SK-N-SH (cell line): ENCODE data around the gene RNF145. TPM values are rescaled to one million over a fixed set of nuclear protein-coding genes. Genes with fewer than 3 reads are reported as not detected.
A peak's percentile ranks its signal among the peaks of the same experiment; 100 is the strongest.

Experiments used
- CTCF ChIA-PET: fragments of 300-600, 350-600 bp; formaldehyde crosslinking; extraction: SDS; loops from one replicate; lab custom pipeline; 2021; lab: Yijun Ruan, JAX
- POLR2A ChIA-PET: fragments of 350-600 bp; sonication (Branson Sonifier 250); formaldehyde crosslinking; extraction: SDS; loops from one replicate; lab custom pipeline; 2020; ENCODE audit warnings: antibody characterized with exemption, inconsistent platforms; lab: Yijun Ruan, JAX
- DNase-seq: peaks from one replicate; pipeline ENCODE4 v3.0.0; 2012
- H2AFZ ChIP-seq: fragments of 200-600 bp; sonication (generic); 2 replicates; pipeline ENCODE4 v1.8.1; 2016; ENCODE audit warnings: antibody characterized with exemption, mild to moderate bottlenecking, low read depth
- H3F3A ChIP-seq: fragments of 200-600 bp; sonication (generic); replicated peaks from 2 replicates; pipeline ENCODE3; 2016; ENCODE audit warnings: antibody characterized with exemption, mild to moderate bottlenecking; ENCODE audit not compliant: insufficient read depth
- H3K27ac ChIP-seq, 2 experiments: fragments of 200-500 bp in 1 of 2; fragments of 200-600 bp in 1 of 2; sonication (Bioruptor generic) in 1 of 2; sonication (generic), shearing (Covaris generic) in 1 of 2; 2 replicates each; pipeline versions ENCODE4 v1.5.1 to v1.6.1; 2014 to 2016; ENCODE audit warnings: low read depth in 2 of 2, inconsistent platforms in 1 of 2, low read length in 1 of 2, mild to moderate bottlenecking in 1 of 2, mixed read lengths in 1 of 2
- H3K27me3 ChIP-seq: fragments of 200-600 bp; sonication (generic), shearing (Covaris generic); 2 replicates; pipeline ENCODE4 v1.6.1; 2016; ENCODE audit warnings: mixed run types; ENCODE audit not compliant: insufficient read depth
- H3K36me3 ChIP-seq, 2 experiments: fragments of 200-500 bp in 1 of 2; fragments of 200-600 bp in 1 of 2; sonication (Bioruptor generic) in 1 of 2; sonication (generic) in 1 of 2; replicated peaks in 1 of 2; 2 replicates each; pipeline versions ENCODE3 to v1.5.1; 2014 to 2016; ENCODE audit warnings: low read length in 1 of 2, mild to moderate bottlenecking in 1 of 2; ENCODE audit not compliant: insufficient read depth in 2 of 2, control insufficient read depth in 1 of 2
- H3K4me1 ChIP-seq, 2 experiments: fragments of 200-500 bp in 1 of 2; fragments of 200-600 bp in 1 of 2; sonication (Bioruptor generic) in 1 of 2; sonication (generic), shearing (Covaris generic) in 1 of 2; 2 replicates each; pipeline versions ENCODE4 v1.5.1 to v1.6.1; 2014 to 2016; ENCODE audit warnings: low read depth in 1 of 2, low read length in 1 of 2, mixed run types in 1 of 2; ENCODE audit not compliant: insufficient read depth in 2 of 2, control insufficient read depth in 1 of 2
- H3K4me2 ChIP-seq: fragments of 200-600 bp; sonication (generic), shearing (Covaris generic); 2 replicates; pipeline ENCODE4 v1.6.1; 2017; ENCODE audit warnings: mixed run types
- H3K4me3 ChIP-seq, 2 experiments: fragments of 200-500 bp in 1 of 2; fragments of 200-600 bp in 1 of 2; sonication (Bioruptor generic) in 1 of 2; sonication (generic), shearing (Covaris generic) in 1 of 2; 2 replicates each; pipeline versions ENCODE4 v1.5.1 to v1.8.1; 2014 to 2016; ENCODE audit warnings: low read depth in 2 of 2, inconsistent platforms in 1 of 2, low read length in 1 of 2, mild to moderate bottlenecking in 1 of 2, mixed read lengths in 1 of 2, moderate library complexity in 1 of 2
- H3K79me2 ChIP-seq: fragments of 200-600 bp; sonication (generic); 2 replicates; pipeline ENCODE4 v1.8.1; 2017; ENCODE audit warnings: mild to moderate bottlenecking; ENCODE audit not compliant: insufficient read depth
- H3K9ac ChIP-seq: fragments of 200-600 bp; sonication (generic); 2 replicates; pipeline ENCODE4 v1.6.1; 2017; ENCODE audit warnings: mixed run types
- H3K9me2 ChIP-seq: fragments of 200-600 bp; sonication (generic); 2 replicates; pipeline ENCODE4 v1.6.1; 2017; ENCODE audit warnings: mixed run types
- H3K9me3 ChIP-seq: fragments of 200-600 bp; sonication (generic); 2 replicates; pipeline ENCODE4 v1.6.1; 2017; ENCODE audit warnings: mixed run types, mild to moderate bottlenecking, moderate library complexity
- H4K20me1 ChIP-seq: fragments of 200-600 bp; sonication (generic); 2 replicates; pipeline ENCODE4 v1.6.1; 2017; ENCODE audit warnings: mild to moderate bottlenecking, mixed run types; ENCODE audit not compliant: insufficient read depth
- CTCF ChIP-seq: fragments of 200-600 bp; sonication (generic); IDR thresholded peaks from 2 replicates; pipeline ENCODE4 v1.6.1; 2017; ENCODE audit warnings: antibody characterized with exemption, mild to moderate bottlenecking, moderate library complexity
- ELF1 ChIP-seq: IDR thresholded peaks from 2 replicates; pipeline ENCODE4 v1.4.0; 2012
- EZH2phosphoT487 ChIP-seq: fragments of 200-600 bp; sonication (generic); IDR thresholded peaks from 2 replicates; pipeline ENCODE4 v1.6.1; 2017; ENCODE audit warnings: low read depth, mixed run types, mild to moderate bottlenecking, antibody characterized with exemption, moderate library complexity, borderline replicate concordance
- FOXJ3 ChIP-seq: sonication (generic); formaldehyde crosslinking; IDR thresholded peaks from 2 replicates; pipeline ENCODE4 v1.5.1; 2020; ENCODE audit warnings: mild to moderate bottlenecking, missing genetic modification reagents
- JUND ChIP-seq: IDR thresholded peaks from 2 replicates; pipeline ENCODE4 v1.4.0; 2012
- MXI1 ChIP-seq: IDR thresholded peaks from 2 replicates; pipeline ENCODE4 v1.6.1; 2012; ENCODE audit warnings: mild to moderate bottlenecking, low read depth, low read length, improper control_type of control experiment
- RAD21 ChIP-seq: IDR thresholded peaks from 2 replicates; pipeline ENCODE4 v1.6.1; 2012; ENCODE audit warnings: mild to moderate bottlenecking, low read length
- TAF1 ChIP-seq: IDR thresholded peaks from 2 replicates; pipeline ENCODE4 v1.6.1; 2012; ENCODE audit warnings: low read depth, mild to moderate bottlenecking, low read length, moderate library complexity, borderline replicate concordance
- WGBS: methylation state at CpG from one replicate; pipeline ENCODE4 v1.1.6; 2017; ENCODE audit warnings: low lambda C conversion rate; 5-methylcytosine and 5-hydroxymethylcytosine counted together
- polyA plus RNA-seq, 3 experiments: library from polyadenylated mRNA; depleted of rRNA; stranded (reverse); fragments of >200 nt; gene quantifications; 2 replicates each; pipeline ENCODE4 v1.2.3, GENCODE V29; 2012
- TF ChIP-seq, protein P1 (sequence below): fragments of 150-350 bp; IDR thresholded peaks from 2 replicates; pipeline ENCODE4 v1.6.1; 2016; ENCODE audit warnings: mild to moderate bottlenecking, low read depth, low read length

Gene RNF145
- polyA plus RNA-seq, 1 of the 3 experiments (the other 2 are of a cell fraction) = 36.1 TPM

GRCh38 chr5:159210846-159211245 is 1.5 kb upstream of the RNF145 start:
- POLR2A ChIA-PET = no interaction called here
- Histone ChIP-seq H3K4me1 (peaks cover 7 to 27% of the 10 kb centered on the region in 2 experiments; a peak in 3 of 4 replicates), H4K20me1 (peaks cover 6% of the 10 kb centered on the region; the same call in 1 of the 2 replicates), H3K9me3 (no peaks in the 10 kb centered on the region), H3K79me2 (peaks cover 33% of the 10 kb centered on the region), H3K4me2 (no peak overlapping the region), H3K9ac (no peak overlapping the region), H3K27ac (peak overlapping the region in 1 of 2 experiments; percentile 83; a peak in 1 of 4 replicates), H3K9me2 (no peaks in the 10 kb centered on the region), H3F3A (peaks cover 22% of the 10 kb centered on the region), H3K27me3 (no peaks in the 10 kb centered on the region), H3K36me3 (no peaks in the 10 kb centered on the region), H3K4me3 (no peak overlapping the region), H2AFZ (0 out of 2 replicates have a peak overlapping the region, but pooled peaks have one; percentile 50)
- DNase-seq = peak; percentile 8
- TF ChIP-seq JUND (no peak), ELF1 (no peak), TAF1 (no peak), CTCF (no peak), FOXJ3 (CRISPR knock-in tag) (no peak), MXI1 (no peak), RAD21 (no peak)
- TF ChIP-seq, protein P1, sequence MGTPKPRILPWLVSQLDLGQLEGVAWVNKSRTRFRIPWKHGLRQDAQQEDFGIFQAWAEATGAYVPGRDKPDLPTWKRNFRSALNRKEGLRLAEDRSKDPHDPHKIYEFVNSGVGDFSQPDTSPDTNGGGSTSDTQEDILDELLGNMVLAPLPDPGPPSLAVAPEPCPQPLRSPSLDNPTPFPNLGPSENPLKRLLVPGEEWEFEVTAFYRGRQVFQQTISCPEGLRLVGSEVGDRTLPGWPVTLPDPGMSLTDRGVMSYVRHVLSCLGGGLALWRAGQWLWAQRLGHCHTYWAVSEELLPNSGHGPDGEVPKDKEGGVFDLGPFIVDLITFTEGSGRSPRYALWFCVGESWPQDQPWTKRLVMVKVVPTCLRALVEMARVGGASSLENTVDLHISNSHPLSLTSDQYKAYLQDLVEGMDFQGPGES = no peak
- CTCF ChIA-PET = interaction anchor here (1.8 kb wide), 1 partner anchor 106 kb away, joined by 4 read pairs; no protein-coding TSS in a partner anchor
- WGBS = 93% methylated on average over 1 of the region's 1 CpG

GRCh38 chr5:159210210-159210661 is 883 bp upstream of the RNF145 start:
- H3K9me3 ChIP-seq = no peaks in the 10 kb centered on the region
- POLR2A ChIA-PET = no interaction called here
- H3K4me2 ChIP-seq = peak overlapping the region; percentile 79
- DNase-seq = peak; percentile 9
- no peak overlapping the region for H3K9ac ChIP-seq
- no peaks in the 10 kb centered on the region for H3K9me2 ChIP-seq
- CTCF ChIA-PET = interaction anchor here (1.8 kb wide), 1 partner anchor 107 kb away, joined by 4 read pairs; no protein-coding TSS in a partner anchor
- peak overlapping the region; percentile 78 to 88; a peak in 3 of 4 replicates for H3K4me3 ChIP-seq
- peak overlapping the region in 1 of 2 experiments; percentile 83; a peak in 1 of 4 replicates for H3K27ac ChIP-seq
- WGBS = 67% methylated on average over 4 of the region's 4 CpGs
- H2AFZ ChIP-seq = peak overlapping the region; percentile 50; the same call in 1 of the 2 replicates
- TF ChIP-seq EZH2phosphoT487 = no peak
- H3F3A ChIP-seq = peaks cover 22% of the 10 kb centered on the region
- peaks cover 12% of the 10 kb centered on the region; the same call in 1 of the 2 replicates for H4K20me1 ChIP-seq
- H3K27me3 ChIP-seq = no peaks in the 10 kb centered on the region
- H3K4me1 ChIP-seq = peaks cover 8 to 34% of the 10 kb centered on the region in 2 experiments; a peak in 3 of 4 replicates
- H3K79me2 ChIP-seq = peaks cover 39% of the 10 kb centered on the region
- no peaks in the 10 kb centered on the region for H3K36me3 ChIP-seq
